GM18502 (cell line): Measurements from ENCODE around the gene TRIM25.

ENCODE experiments used
- ATAC-seq: cut with Tn5 transposase; IDR thresholded peaks from one replicate; pipeline ENCODE4 v1.9.1; 2021; ENCODE audit warnings: mild to moderate bottlenecking; ENCODE audit not compliant: unreplicated experiment, poor library complexity

Gene TRIM25

GRCh38 chr17:56897646-56898424 lies 16.0 kb downstream of the TRIM25 start:
- peak; percentile 65 for ATAC-seq

GRCh38 chr17:56896968-56897359 lies 16.9 kb downstream of the TRIM25 start:
- ATAC-seq, result no peak

- ATAC-seq, result no peak
These were observed 17.5 kb downstream of the TRIM25 start for GRCh38 chr17:56896217-56896967.

GRCh38 chr17:56894859-56895455 lies 18.9 kb downstream of the TRIM25 start:
- ATAC-seq, result no peak

- ATAC-seq, result no peak
These were observed 20.3 kb downstream of the TRIM25 start for GRCh38 chr17:56893503-56893902.

- no peak for ATAC-seq
These were observed 21.5 kb downstream of the TRIM25 start for GRCh38 chr17:56892333-56892732.

GRCh38 chr17:56891751-56892150 lies 22.1 kb downstream of the TRIM25 start:
- ATAC-seq, result no peak

- ATAC-seq, result no peak
These were observed 22.8 kb downstream of the TRIM25 start for GRCh38 chr17:56890906-56891674.

GRCh38 chr17:56890390-56890789 lies 23.5 kb downstream of the TRIM25 start:
- no peak for ATAC-seq

- ATAC-seq, result no peak
These were observed 26.0 kb downstream of the TRIM25 start for GRCh38 chr17:56887552-56888467.

GRCh38 chr17:56887105-56887504 lies 26.7 kb downstream of the TRIM25 start:
- ATAC-seq, result no peak

- no peak for ATAC-seq
These were observed 27.5 kb downstream of the TRIM25 start for GRCh38 chr17:56886288-56886731.

- ATAC-seq, result no peak
These were observed 28.6 kb downstream of the TRIM25 start for GRCh38 chr17:56885312-56885657.

- no peak for ATAC-seq
These were observed 29.2 kb downstream of the TRIM25 start for GRCh38 chr17:56884483-56885311.

- no peak for ATAC-seq
These were observed 30.2 kb downstream of the TRIM25 start for GRCh38 chr17:56883616-56884015.

GRCh38 chr17:56881685-56882295 lies 32.1 kb downstream of the TRIM25 start:
- ATAC-seq, result no peak

- ATAC-seq, result no peak
These were observed 33.3 kb downstream of the TRIM25 start for GRCh38 chr17:56880571-56880970.

GRCh38 chr17:56880133-56880532 lies 33.7 kb downstream of the TRIM25 start:
- no peak for ATAC-seq
